Breast epithelium (tissue), 4 donors: ENCODE results near the gene GTPBP4. TPM values are rescaled to one million over a fixed set of nuclear protein-coding genes. Genes with fewer than 3 reads are reported as not detected.

Experiments used
- DNase-seq, 2 donors: peaks; one replicate each; pipeline ENCODE4 v3.0.0-alpha.2; 2019; ENCODE audit warnings: low spot score in 2 of 2
- H3K27ac ChIP-seq, 2 donors: fragments of 200-600 bp; sonication (generic) in 1 of 2; one replicate each; pipeline ENCODE4 v1.5.1; 2016 to 2019; ENCODE audit warnings: mild to moderate bottlenecking in 1 of 2
- H3K27me3 ChIP-seq, 2 donors: fragments of 200-600 bp; sonication (generic) in 1 of 2; one replicate each; pipeline versions ENCODE4 v1.5.1 to v1.6.0; 2017 to 2019; ENCODE audit warnings: control low read depth in 1 of 2, mild to moderate bottlenecking in 1 of 2
- H3K36me3 ChIP-seq: fragments of 200-600 bp; one replicate; pipeline ENCODE4 v1.5.1; 2019
- H3K4me1 ChIP-seq, 2 donors: fragments of 200-600 bp; sonication (generic); one replicate each; pipeline ENCODE4 v1.5.1; 2016 to 2019; ENCODE audit warnings: control low read depth in 1 of 2
- H3K4me3 ChIP-seq, 3 donors: fragments of 200-600 bp; sonication (generic); 1 replicate in 2 of 3; 2 replicates in 1 of 3; pipeline ENCODE4 v1.5.1; 2016 to 2019; ENCODE audit warnings: mild to moderate bottlenecking in 3 of 3, moderate library complexity in 2 of 3
- H3K9me3 ChIP-seq, 2 donors: fragments of 200-600 bp; sonication (generic) in 1 of 2; one replicate each; pipeline ENCODE4 v1.5.1; 2016 to 2019; ENCODE audit warnings: control low read depth in 1 of 2
- CTCF ChIP-seq, 3 donors: fragments of 450-650 bp; IDR thresholded peaks; one replicate each; pipeline ENCODE4 v1.5.1; 2016 to 2017; ENCODE audit warnings: antibody characterized with exemption in 3 of 3, mild to moderate bottlenecking in 3 of 3, moderate library complexity in 3 of 3
- POLR2A ChIP-seq: fragments of 450-650 bp; IDR thresholded peaks from one replicate; pipeline ENCODE4 v1.6.1; 2016; ENCODE audit warnings: antibody characterized with exemption, mild to moderate bottlenecking, moderate library complexity
- POLR2AphosphoS5 ChIP-seq, 3 donors: sonication (generic); formaldehyde crosslinking; IDR thresholded peaks; one replicate each; pipeline ENCODE4 v1.6.1; 2017; ENCODE audit warnings: antibody characterized with exemption in 3 of 3
- intact Hi-C: fragments of 100-400 bp; cut with DNase I; formaldehyde crosslinking; loops from one replicate; pipeline ENCODE4 v1.15.1; 2023; ENCODE audit warnings: low total_unique reads
- total RNA-seq, 3 donors: library from RNA; depleted of rRNA; stranded (reverse); fragments of >200 nt; gene quantifications; one replicate each; pipeline ENCODE4 v1.1.0, GENCODE V29; 2016

GTPBP4 gene
- total RNA-seq, 3 donors from 2014 or later, result 32.6 to 51.2 (median 50.8) TPM

- Histone ChIP-seq H3K9me3 (no peaks in the 10 kb centered on the region), H3K36me3 (no peaks in the 10 kb centered on the region), H3K27ac (peak overlapping the region; percentile 98 to 99), H3K4me3 (peak overlapping the region; percentile 64 to 89 (median 83)), H3K27me3 (no peaks in the 10 kb centered on the region), H3K4me1 (peaks cover 0 to 14% of the 10 kb centered on the region in 2 donors)
- DNase-seq, result no peak
- TF ChIP-seq CTCF (IDR thresholded peaks at IDR 0.05), result no peak
- TF ChIP-seq POLR2AphosphoS5 (IDR thresholded peaks at IDR 0.05), result no peak
- no peak for TF ChIP-seq POLR2A
- intact Hi-C loops, result no loop called here
These were observed 59.7 kb downstream of the GTPBP4 start for GRCh38 chr10:1047937-1048336.

- Histone ChIP-seq H3K4me1 (peaks cover 0 to 14% of the 10 kb centered on the region in 2 donors), H3K27me3 (no peaks in the 10 kb centered on the region), H3K36me3 (no peaks in the 10 kb centered on the region), H3K9me3 (no peaks in the 10 kb centered on the region), H3K27ac (peak overlapping the region; percentile 98 to 99), H3K4me3 (peak overlapping the region; percentile 64 to 89 (median 83))
- DNase-seq, result no peak
- TF ChIP-seq POLR2A (no peak), POLR2AphosphoS5 (IDR thresholded peaks at IDR 0.05) (no peak), CTCF (IDR thresholded peaks at IDR 0.05) (no peak)
- intact Hi-C loops, result no loop called here
These were observed 60.1 kb downstream of the GTPBP4 start for GRCh38 chr10:1048349-1048731.

- H3K4me3 ChIP-seq, result peak within 1 kb of the TSS; percentile 64 to 89 (median 83)
- no peaks in the 10 kb centered on the region for H3K36me3 ChIP-seq
- intact Hi-C loops, result no loop called here
- peak within 1 kb of the TSS; percentile 98 to 99 for H3K27ac ChIP-seq
- no peaks in the 10 kb centered on the region for H3K27me3 ChIP-seq
- no peaks in the 10 kb centered on the region for H3K9me3 ChIP-seq
- TF ChIP-seq POLR2AphosphoS5 (IDR thresholded peaks at IDR 0.05), result peak; percentile 93 to 94 (median 94)
- TF ChIP-seq CTCF (IDR thresholded peaks at IDR 0.05), result no peak
- TF ChIP-seq POLR2A, result peak; percentile 50
- H3K4me1 ChIP-seq, result peaks cover 0 to 14% of the 10 kb centered on the region in 2 donors
- peak; percentile 96 for DNase-seq
These were observed 60.6 kb downstream of the GTPBP4 start, which contains the start of gene IDI1 for GRCh38 chr10:1048732-1049424. TSS of gene IDI1 (minus strand) at chr10:1049119. CDS start at chr10:1049003, 116 bp downstream.

- intact Hi-C loops, result no loop called here
- Histone ChIP-seq H3K27ac (peak overlapping the region; percentile 98 to 99), H3K4me3 (peak overlapping the region; percentile 64 to 89 (median 83)), H3K9me3 (no peaks in the 10 kb centered on the region), H3K4me1 (peaks cover 0 to 13% of the 10 kb centered on the region in 2 donors), H3K36me3 (no peaks in the 10 kb centered on the region), H3K27me3 (no peaks in the 10 kb centered on the region)
- no peak for TF ChIP-seq POLR2A
- no peak for TF ChIP-seq CTCF (IDR thresholded peaks at IDR 0.05)
- no peak for TF ChIP-seq POLR2AphosphoS5 (IDR thresholded peaks at IDR 0.05)
- DNase-seq, result no peak
These were observed 61.3 kb downstream of the GTPBP4 start for GRCh38 chr10:1049425-1049958.

GRCh38 chr10:1050145-1050544, 61.9 kb downstream of the GTPBP4 start:
- H3K27me3 ChIP-seq, result no peaks in the 10 kb centered on the region
- no peaks in the 10 kb centered on the region for H3K36me3 ChIP-seq
- H3K9me3 ChIP-seq, result no peaks in the 10 kb centered on the region
- H3K27ac ChIP-seq, result peak overlapping the region in 1 of 2 donors; percentile 99
- H3K4me3 ChIP-seq, result peak overlapping the region; percentile 64 to 89 (median 83)
- TF ChIP-seq CTCF (IDR thresholded peaks at IDR 0.05), result no peak
- TF ChIP-seq POLR2AphosphoS5 (IDR thresholded peaks at IDR 0.05), result no peak
- TF ChIP-seq POLR2A, result no peak
- peaks cover 0 to 8% of the 10 kb centered on the region in 2 donors for H3K4me1 ChIP-seq
- intact Hi-C loops, result no loop called here
- no peak for DNase-seq
